Measurements from ENCODE around the gene PTPN20.

DNA sequence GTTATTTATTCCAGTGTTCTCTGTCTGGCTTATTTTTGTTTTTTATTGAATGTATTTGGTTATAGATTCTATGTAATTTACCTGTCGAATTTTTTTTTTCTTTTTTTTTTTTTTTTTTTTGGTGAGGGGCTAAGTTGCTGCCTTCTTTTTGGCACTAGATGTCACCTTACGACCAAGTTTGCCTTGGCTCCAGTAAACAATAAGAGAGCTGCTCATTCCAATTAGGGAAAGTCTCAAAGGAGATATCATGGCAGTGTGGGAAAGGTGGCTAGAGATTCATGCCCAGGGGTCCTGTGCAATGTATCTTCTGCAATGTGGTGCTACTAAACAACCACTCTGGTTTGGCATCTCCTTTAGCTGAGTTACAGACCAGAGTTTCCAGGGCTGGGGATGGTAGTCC, 84.0 kb downstream of the PTPN20 start:
- TF ChIP-seq, protein P1, sequence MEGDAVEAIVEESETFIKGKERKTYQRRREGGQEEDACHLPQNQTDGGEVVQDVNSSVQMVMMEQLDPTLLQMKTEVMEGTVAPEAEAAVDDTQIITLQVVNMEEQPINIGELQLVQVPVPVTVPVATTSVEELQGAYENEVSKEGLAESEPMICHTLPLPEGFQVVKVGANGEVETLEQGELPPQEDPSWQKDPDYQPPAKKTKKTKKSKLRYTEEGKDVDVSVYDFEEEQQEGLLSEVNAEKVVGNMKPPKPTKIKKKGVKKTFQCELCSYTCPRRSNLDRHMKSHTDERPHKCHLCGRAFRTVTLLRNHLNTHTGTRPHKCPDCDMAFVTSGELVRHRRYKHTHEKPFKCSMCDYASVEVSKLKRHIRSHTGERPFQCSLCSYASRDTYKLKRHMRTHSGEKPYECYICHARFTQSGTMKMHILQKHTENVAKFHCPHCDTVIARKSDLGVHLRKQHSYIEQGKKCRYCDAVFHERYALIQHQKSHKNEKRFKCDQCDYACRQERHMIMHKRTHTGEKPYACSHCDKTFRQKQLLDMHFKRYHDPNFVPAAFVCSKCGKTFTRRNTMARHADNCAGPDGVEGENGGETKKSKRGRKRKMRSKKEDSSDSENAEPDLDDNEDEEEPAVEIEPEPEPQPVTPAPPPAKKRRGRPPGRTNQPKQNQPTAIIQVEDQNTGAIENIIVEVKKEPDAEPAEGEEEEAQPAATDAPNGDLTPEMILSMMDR (IDR thresholded peaks at IDR 0.05): no peak
- TF ChIP-seq POLR2A (IDR thresholded peaks at IDR 0.05): no peak
